Activated naive CD4-positive, alpha-beta T cell treated with anti-CD3 and anti-CD28 coated beads, Interleukin-2, amount 10 ng/mL, durations not matched to agents 7 days and 5 days (primary cell): ENCODE results near the gene SLC22A7.

Experiments
- CTCF ChIA-PET: fragments of 350-600 bp; sonication (Branson Sonifier 250); formaldehyde crosslinking; loops from one replicate; lab custom pipeline; 2021; ENCODE audit warnings: antibody characterized with exemption; lab: Charles Lee
- DNase-seq: peaks from one replicate; pipeline ENCODE4 v3.0.0-alpha.2; 2020
- H3K27ac Mint-ChIP-seq: one replicate; pipeline ENCODE4 v1.8.0; 2021; ENCODE audit warnings: mild to moderate bottlenecking, moderate library complexity, mixed read lengths
- H3K27me3 Mint-ChIP-seq: one replicate; pipeline ENCODE4 v1.8.0; 2021; ENCODE audit warnings: mild to moderate bottlenecking, mixed read lengths
- H3K36me3 Mint-ChIP-seq: one replicate; pipeline ENCODE4 v1.8.0; 2021; ENCODE audit warnings: mixed read lengths
- H3K4me1 Mint-ChIP-seq: one replicate; pipeline ENCODE4 v1.8.0; 2021; ENCODE audit warnings: mixed read lengths
- H3K4me3 Mint-ChIP-seq: one replicate; pipeline ENCODE4 v1.8.0; 2021; ENCODE audit warnings: mild to moderate bottlenecking, moderate library complexity, mixed read lengths
- H3K9me3 Mint-ChIP-seq: one replicate; pipeline ENCODE4 v1.8.0; 2021; ENCODE audit warnings: mixed read lengths

The SLC22A7 gene

GRCh38 chr6:43260791-43261190, 37.3 kb upstream of the SLC22A7 start:
- H3K27ac Mint-ChIP-seq: no peak overlapping the region
- no peak overlapping the region for H3K4me3 Mint-ChIP-seq
- peaks cover 55% of the 10 kb centered on the region for H3K27me3 Mint-ChIP-seq
- DNase-seq: no peak
- CTCF ChIA-PET: no interaction called here
- no peaks in the 10 kb centered on the region for H3K4me1 Mint-ChIP-seq
- H3K9me3 Mint-ChIP-seq: no peaks in the 10 kb centered on the region
- H3K36me3 Mint-ChIP-seq: no peaks in the 10 kb centered on the region

- CTCF ChIA-PET: interaction anchor here (0.6 to 4.7 kb wide), 3 partner anchors 55 to 246 kb away, joined by 3 to 36 read pairs (median 3); no protein-coding TSS in a partner anchor
Observed at GRCh38 chr6:43261198-43261597, 36.9 kb upstream of the SLC22A7 start.

GRCh38 chr6:43262000-43262779, 35.9 kb upstream of the SLC22A7 start:
- DNase-seq: no peak
- Mint-ChIP-seq H3K9me3 (no peaks in the 10 kb centered on the region), H3K27me3 (peaks cover 60% of the 10 kb centered on the region), H3K4me3 (no peak overlapping the region), H3K4me1 (no peaks in the 10 kb centered on the region), H3K27ac (no peak overlapping the region), H3K36me3 (no peaks in the 10 kb centered on the region)
- CTCF ChIA-PET: interaction anchor here (0.7 to 4.7 kb wide), 8 partner anchors 19 to 247 kb away, joined by 3 to 36 read pairs (median 4); no protein-coding TSS in a partner anchor

More at GRCh38 chr6:43261198-43261597, 36.9 kb upstream of the SLC22A7 start:
- peaks cover 57% of the 10 kb centered on the region for H3K27me3 Mint-ChIP-seq
- no peak overlapping the region for H3K27ac Mint-ChIP-seq
- no peak overlapping the region for H3K4me3 Mint-ChIP-seq
- H3K9me3 Mint-ChIP-seq: no peaks in the 10 kb centered on the region
- H3K4me1 Mint-ChIP-seq: no peaks in the 10 kb centered on the region
- H3K36me3 Mint-ChIP-seq: no peaks in the 10 kb centered on the region
- no peak for DNase-seq

- H3K27me3 Mint-ChIP-seq: peaks cover 60% of the 10 kb centered on the region
Observed at GRCh38 chr6:43262780-43263313, 35.2 kb upstream of the SLC22A7 start.

GRCh38 chr6:43263314-43264178, 34.5 kb upstream of the SLC22A7 start:
- CTCF ChIA-PET: interaction anchor here (0.6 to 4.7 kb wide), 9 partner anchors 9 to 243 kb away, joined by 3 to 36 read pairs (median 4); no protein-coding TSS in a partner anchor
- H3K36me3 Mint-ChIP-seq: no peaks in the 10 kb centered on the region
- H3K27ac Mint-ChIP-seq: no peak overlapping the region
- H3K4me1 Mint-ChIP-seq: no peaks in the 10 kb centered on the region
- H3K27me3 Mint-ChIP-seq: peaks cover 62% of the 10 kb centered on the region
- DNase-seq: peak; percentile 87
- H3K9me3 Mint-ChIP-seq: no peaks in the 10 kb centered on the region
- no peak overlapping the region for H3K4me3 Mint-ChIP-seq

More at GRCh38 chr6:43262780-43263313, 35.2 kb upstream of the SLC22A7 start:
- H3K4me3 Mint-ChIP-seq: no peak overlapping the region
- CTCF ChIA-PET: interaction anchor here (0.7 to 4.7 kb wide), 7 partner anchors 9 to 247 kb away, joined by 3 to 36 read pairs (median 5); no protein-coding TSS in a partner anchor
- no peaks in the 10 kb centered on the region for H3K36me3 Mint-ChIP-seq
- H3K4me1 Mint-ChIP-seq: no peaks in the 10 kb centered on the region
- no peak overlapping the region for H3K27ac Mint-ChIP-seq
- no peaks in the 10 kb centered on the region for H3K9me3 Mint-ChIP-seq
- no peak for DNase-seq

GRCh38 chr6:43264599-43265145, 33.4 kb upstream of the SLC22A7 start:
- Mint-ChIP-seq H3K4me3 (no peak overlapping the region), H3K4me1 (peaks cover 5% of the 10 kb centered on the region), H3K9me3 (no peaks in the 10 kb centered on the region), H3K27me3 (peaks cover 66% of the 10 kb centered on the region), H3K27ac (no peak overlapping the region), H3K36me3 (no peaks in the 10 kb centered on the region)
- CTCF ChIA-PET: interaction anchor here (1.2 to 4.7 kb wide), 3 partner anchors 34 to 242 kb away, joined by 3 to 36 read pairs (median 12); no protein-coding TSS in a partner anchor
- DNase-seq: no peak

DNA sequence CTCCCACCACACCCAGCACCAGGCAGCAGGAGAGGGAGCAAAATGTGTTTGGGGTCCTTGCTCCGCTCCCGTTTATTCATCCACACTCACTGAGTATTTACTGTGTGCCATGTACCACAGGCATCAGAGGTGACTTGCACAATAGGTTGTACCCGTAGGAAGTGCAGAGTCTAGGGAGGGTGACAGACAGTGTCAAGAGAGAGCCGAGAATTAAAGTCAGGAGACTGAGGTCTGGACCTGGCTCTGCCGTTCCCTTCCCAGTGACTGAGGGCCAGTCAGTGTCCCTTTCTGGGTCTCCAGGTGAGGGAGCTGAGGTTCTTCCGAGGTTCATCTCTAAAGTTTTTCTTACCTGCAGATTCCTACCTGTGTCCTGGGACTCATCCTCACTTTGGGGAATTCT, 32.5 kb upstream of the SLC22A7 start:
- DNase-seq: no peak
- Mint-ChIP-seq H3K36me3 (no peaks in the 10 kb centered on the region), H3K4me1 (peaks cover 5% of the 10 kb centered on the region), H3K9me3 (no peaks in the 10 kb centered on the region), H3K27ac (no peak overlapping the region), H3K27me3 (peaks cover 66% of the 10 kb centered on the region), H3K4me3 (no peak overlapping the region)
- CTCF ChIA-PET: interaction anchor here (1.2 to 4.7 kb wide), 4 partner anchors 35 to 241 kb away, joined by 3 to 36 read pairs (median 8); partner anchors contain the start of gene CRIP3

DNA sequence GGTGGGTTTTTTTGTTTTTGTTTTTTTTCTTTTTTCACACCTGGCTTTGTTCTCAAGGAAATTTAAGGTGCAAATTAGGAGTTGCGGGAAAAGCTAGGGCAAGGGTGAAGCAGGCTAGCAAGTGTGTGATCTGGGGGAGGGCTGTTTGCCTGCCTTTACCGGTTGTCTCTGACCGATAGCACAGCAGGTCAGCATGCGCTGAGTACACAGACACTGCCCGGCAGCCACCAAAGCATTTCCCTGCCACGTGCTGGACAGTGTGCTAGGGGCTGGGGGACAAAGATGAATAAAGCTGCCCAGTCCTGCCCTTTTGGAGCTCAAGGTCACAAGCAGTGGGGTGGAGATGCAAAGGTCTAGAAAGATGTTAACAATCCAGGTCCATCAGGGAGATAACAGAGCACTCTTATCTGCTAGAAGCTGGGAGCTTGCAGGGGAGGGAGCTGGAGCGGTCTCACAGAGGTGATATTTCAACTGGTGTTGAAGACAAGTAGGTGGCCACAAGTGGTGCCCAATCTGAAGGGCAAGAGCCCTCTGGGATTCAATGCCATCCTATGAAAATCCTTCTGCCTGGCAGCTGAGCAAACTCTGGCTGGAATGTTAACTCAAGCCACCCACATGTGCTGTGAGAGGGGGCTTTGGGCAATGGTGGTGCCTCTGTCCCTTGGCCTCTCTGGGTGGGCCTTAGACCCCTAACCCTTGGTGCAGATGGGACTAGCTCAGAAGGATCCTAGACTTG, 30.3 kb upstream of the SLC22A7 start:
- peaks cover 86% of the 10 kb centered on the region for H3K27me3 Mint-ChIP-seq
- peaks cover 5% of the 10 kb centered on the region for H3K4me1 Mint-ChIP-seq
- no peak overlapping the region for H3K27ac Mint-ChIP-seq
- no peak overlapping the region for H3K4me3 Mint-ChIP-seq
- CTCF ChIA-PET: interaction anchor here (1.0 to 2.0 kb wide), 2 partner anchors 131 to 238 kb away, joined by 3 to 9 read pairs; no protein-coding TSS in a partner anchor
- DNase-seq: no peak
- H3K9me3 Mint-ChIP-seq: no peaks in the 10 kb centered on the region
- H3K36me3 Mint-ChIP-seq: no peaks in the 10 kb centered on the region

DNA sequence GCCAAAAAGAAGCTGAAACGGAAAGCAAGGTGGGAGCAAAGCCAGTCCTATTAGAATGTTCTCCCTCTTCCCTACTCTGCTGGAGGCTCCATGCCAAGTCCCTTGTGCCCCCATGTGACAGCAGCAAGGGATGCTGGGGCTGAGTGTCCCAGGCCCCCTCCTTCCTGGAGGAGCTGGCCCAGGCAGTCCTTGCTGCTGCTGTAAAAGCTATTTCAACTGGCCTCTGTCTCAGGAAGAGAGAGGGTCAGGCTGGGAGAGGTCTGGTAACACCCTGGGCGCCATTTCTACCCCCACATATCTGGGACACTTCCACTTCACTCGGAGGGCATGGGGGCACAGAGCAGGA, 29.7 kb upstream of the SLC22A7 start:
- peaks cover 5% of the 10 kb centered on the region for H3K4me1 Mint-ChIP-seq
- H3K4me3 Mint-ChIP-seq: no peak overlapping the region
- peaks cover 89% of the 10 kb centered on the region for H3K27me3 Mint-ChIP-seq
- CTCF ChIA-PET: interaction anchor here (1.0 to 2.0 kb wide), 4 partner anchors 88 to 239 kb away, joined by 3 to 9 read pairs (median 5); no protein-coding TSS in a partner anchor
- H3K9me3 Mint-ChIP-seq: no peaks in the 10 kb centered on the region
- no peak for DNase-seq
- no peak overlapping the region for H3K27ac Mint-ChIP-seq
- no peaks in the 10 kb centered on the region for H3K36me3 Mint-ChIP-seq

DNA sequence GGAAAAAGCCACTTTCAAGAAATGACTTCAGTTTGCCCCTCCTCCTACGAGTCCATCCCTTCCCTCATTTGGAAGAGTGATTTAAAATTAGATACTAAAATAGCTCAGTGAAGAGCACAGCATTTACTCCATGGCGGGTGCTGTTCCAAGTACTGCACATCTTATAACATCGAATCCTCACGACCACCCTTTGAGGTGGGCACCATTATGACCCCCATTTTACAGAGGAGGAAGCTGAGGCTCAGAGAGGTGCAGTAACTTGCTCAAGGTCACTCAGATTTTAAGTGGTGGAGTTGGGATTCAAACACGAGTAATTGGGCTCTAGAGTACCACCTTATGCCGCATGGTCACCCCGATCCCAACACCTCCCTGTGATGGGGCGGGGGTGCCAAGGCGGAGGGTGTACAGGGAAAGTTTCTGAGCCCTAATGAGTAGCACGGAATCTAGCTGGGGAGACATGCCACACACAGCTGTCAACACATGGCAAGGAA, 29.2 kb upstream of the SLC22A7 start:
- H3K4me1 Mint-ChIP-seq: peaks cover 7% of the 10 kb centered on the region
- H3K36me3 Mint-ChIP-seq: no peaks in the 10 kb centered on the region
- peak overlapping the region; percentile 64 for H3K4me3 Mint-ChIP-seq
- CTCF ChIA-PET: interaction anchor here (0.6 to 2.0 kb wide), 6 partner anchors 28 to 239 kb away, joined by 3 to 9 read pairs (median 4); partner anchors contain the start of gene CRIP3
- peaks cover 90% of the 10 kb centered on the region for H3K27me3 Mint-ChIP-seq
- no peak for DNase-seq
- no peak overlapping the region for H3K27ac Mint-ChIP-seq
- H3K9me3 Mint-ChIP-seq: no peaks in the 10 kb centered on the region

- Mint-ChIP-seq H3K36me3 (no peaks in the 10 kb centered on the region), H3K27ac (no peak overlapping the region), H3K4me3 (peak overlapping the region; percentile 64), H3K27me3 (peaks cover 93% of the 10 kb centered on the region), H3K9me3 (no peaks in the 10 kb centered on the region), H3K4me1 (peaks cover 13% of the 10 kb centered on the region)
- CTCF ChIA-PET: interaction anchor here (0.6 to 2.0 kb wide), 6 partner anchors 28 to 238 kb away, joined by 3 to 9 read pairs (median 4); partner anchors contain the start of gene CRIP3
- DNase-seq: peak; percentile 61
Observed at GRCh38 chr6:43269273-43270007, 28.6 kb upstream of the SLC22A7 start.

- Mint-ChIP-seq H3K9me3 (no peaks in the 10 kb centered on the region), H3K36me3 (no peaks in the 10 kb centered on the region), H3K27me3 (peaks cover 95% of the 10 kb centered on the region), H3K4me1 (peaks cover 21% of the 10 kb centered on the region), H3K4me3 (no peak overlapping the region), H3K27ac (no peak overlapping the region)
- DNase-seq: no peak
- CTCF ChIA-PET: interaction anchor here (1.3 kb wide), 1 partner anchor 8 kb away, joined by 4 read pairs; no protein-coding TSS in a partner anchor
Observed at GRCh38 chr6:43271103-43271815, 26.8 kb upstream of the SLC22A7 start.
